Hematopoietic multipotent progenitor cell treated with erythropoietin and hydrocortisone succinate and interleukin-3 and kit ligand, for 6 days (in vitro differentiated cells): ENCODE measurements around the gene GATB.
"Not testable (repeated sequence)": the region's sequence is repeated elsewhere in the genome, so short reads cannot be mapped to it uniquely, and the experiment has no call there.

Source experiments
- DNase-seq: peaks from one replicate; pipeline ENCODE4 v3.0.0-alpha.2; 2015

GATB gene

DNA sequence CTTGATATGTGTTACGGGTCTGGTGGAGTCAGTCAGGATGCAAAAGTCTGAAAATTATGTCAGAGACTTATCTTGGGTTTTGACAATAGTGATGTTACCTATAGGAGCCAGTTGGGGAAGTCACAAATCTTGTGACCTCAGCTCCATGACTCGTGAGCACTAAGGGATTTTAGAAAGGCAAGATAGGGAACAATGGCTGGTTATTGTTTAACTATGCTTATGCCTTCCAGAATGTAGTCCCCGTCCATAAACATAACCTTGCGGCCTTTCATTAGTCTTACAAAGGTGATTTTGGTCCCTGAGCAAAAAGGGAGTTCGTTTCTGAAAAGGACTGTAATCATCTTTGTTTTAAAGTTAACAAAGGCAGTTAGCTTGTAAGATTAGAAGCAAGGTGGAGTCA is 23.9 kb upstream of the GATB start:
- DNase-seq: no peak

- no peak for DNase-seq
These were observed 23.1 kb upstream of the GATB start for GRCh38 chr4:151783867-151784266.

GRCh38 chr4:151782296-151782695 is 21.5 kb upstream of the GATB start:
- DNase-seq: no peak

GRCh38 chr4:151781026-151781425 is 20.2 kb upstream of the GATB start:
- no peak for DNase-seq

GRCh38 chr4:151777471-151777870 is 16.7 kb upstream of the GATB start:
- DNase-seq: no peak

- DNase-seq: no peak
These were observed 13.5 kb upstream of the GATB start for GRCh38 chr4:151774324-151774723.

GRCh38 chr4:151772274-151772673 is 11.5 kb upstream of the GATB start:
- no peak for DNase-seq

GRCh38 chr4:151771664-151772063 is 10.9 kb upstream of the GATB start:
- DNase-seq: no peak

DNA sequence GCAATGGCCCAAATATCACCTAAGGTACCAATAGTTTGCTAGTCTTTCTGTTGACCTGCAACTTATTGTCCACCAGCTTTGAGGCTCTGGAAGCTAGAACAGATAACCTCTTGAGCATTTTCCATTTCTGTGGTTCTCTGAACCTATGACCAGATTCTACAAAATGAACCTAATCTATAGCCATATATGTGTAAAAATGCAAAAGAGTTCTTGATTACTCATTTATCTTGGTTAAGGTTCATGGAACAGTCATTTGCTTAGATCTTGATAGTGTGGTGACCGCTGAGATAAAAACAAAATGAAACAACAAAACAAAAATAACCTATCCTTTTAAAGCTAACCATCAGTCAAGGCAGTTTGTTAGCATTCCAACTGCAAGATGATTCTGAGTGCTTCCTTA is 9.3 kb upstream of the GATB start:
- DNase-seq: no peak

DNA sequence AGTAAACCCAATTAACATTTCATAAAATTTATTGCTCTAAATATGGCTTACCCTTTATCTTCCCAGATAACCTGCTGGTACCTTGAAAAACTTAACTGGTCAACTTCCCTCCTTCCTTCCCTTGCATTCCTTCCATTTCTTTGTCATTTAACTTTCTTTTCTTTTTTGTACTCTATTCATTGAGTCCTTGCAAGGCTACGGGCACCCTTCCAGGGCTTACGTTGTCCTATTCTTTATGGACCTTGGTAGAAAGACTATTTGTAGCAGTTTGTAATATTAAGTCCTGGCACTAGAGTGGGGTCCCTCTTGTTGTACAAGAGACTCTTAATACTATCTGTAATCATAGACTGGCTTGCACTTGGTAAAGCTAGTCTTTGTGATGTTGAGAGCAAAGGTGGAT is 8.0 kb upstream of the GATB start:
- no peak for DNase-seq

GRCh38 chr4:151766691-151767090 is 5.9 kb upstream of the GATB start:
- DNase-seq: no peak

DNA sequence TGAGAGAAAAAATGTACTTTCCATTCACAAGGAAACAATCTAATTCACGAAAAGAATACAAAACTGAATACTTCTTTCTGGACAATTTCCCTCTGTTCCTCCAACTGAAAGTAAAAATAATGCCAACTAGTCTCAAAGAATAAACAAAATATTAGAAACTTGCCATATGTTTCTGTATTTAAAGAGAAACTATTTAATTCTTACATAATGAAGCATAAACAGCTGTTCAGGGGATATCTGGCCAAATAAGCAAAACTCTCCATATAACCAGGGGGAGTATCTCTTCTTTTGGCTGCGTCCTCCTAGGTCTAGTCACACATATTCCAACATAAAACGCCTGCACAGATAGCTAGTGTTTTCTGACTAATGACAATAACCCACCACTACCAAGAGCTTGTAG is 805 bp downstream of the GATB start:
- DNase-seq: no peak

DNA sequence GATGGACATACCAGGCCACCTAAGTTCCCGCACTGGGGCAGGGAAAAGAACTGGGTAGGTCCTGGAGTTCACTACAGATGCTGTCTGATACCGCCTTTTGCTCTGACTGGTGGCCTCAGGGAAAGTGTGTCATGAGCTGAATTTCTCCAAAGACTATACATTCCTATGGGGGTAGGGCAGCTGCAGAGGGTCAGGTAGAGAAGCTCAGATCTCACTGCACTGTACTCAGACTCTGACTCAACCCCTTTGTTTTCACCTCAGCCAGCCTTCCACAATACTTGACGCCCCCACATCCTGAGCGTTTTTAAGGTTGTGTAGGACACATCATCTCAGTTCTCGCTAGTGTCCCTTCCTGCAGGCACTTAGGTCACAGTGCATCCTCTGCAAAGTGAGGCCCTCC is 7.8 kb downstream of the GATB start:
- DNase-seq: no peak

DNA sequence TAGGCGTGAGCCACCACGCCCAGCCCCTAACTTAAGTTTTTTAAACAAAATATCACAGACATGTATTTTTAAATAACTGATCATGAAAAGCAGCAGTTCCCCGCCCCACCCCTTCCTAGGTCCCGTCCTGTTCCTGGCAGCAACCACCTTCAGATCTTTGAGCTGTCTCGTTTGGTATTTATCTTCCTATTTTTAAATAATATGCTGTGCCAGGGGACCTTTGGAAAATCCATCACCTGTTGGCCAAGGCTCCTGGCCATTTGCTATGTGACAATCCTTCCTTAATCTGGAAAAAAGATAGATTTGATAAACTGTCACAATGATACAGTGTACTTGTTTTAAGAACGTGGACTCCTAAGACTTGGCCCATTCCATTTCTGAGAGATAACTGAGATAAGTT is 10.7 kb downstream of the GATB start:
- no peak for DNase-seq

- DNase-seq: peak; percentile 91
These were observed 15.2 kb downstream of the GATB start for GRCh38 chr4:151745481-151746231.

DNA sequence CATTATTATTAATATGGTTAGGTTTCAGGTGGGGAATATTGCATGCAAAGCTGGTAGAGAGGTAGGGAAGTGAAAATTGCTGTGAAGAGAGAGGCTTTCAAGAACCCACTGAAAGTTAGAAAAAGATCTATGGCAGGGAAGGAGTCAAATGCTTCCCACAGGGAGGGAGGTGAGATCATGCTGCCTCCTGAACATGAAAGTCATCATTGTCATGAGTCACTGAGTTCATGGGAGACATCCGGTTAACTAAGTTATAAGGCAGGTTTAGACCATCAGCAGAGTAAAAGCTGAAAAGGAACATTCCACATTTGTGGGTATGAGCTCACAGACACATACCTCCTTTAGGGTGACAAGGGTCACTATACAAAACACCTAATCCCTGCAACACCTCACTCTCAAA is 16.2 kb downstream of the GATB start:
- DNase-seq: no peak

- DNase-seq: no peak
These were observed 16.9 kb downstream of the GATB start for GRCh38 chr4:151743894-151744293.

GRCh38 chr4:151743128-151743854 is 17.5 kb downstream of the GATB start:
- no peak for DNase-seq

GRCh38 chr4:151738720-151739517 is 21.9 kb downstream of the GATB start:
- DNase-seq: no peak

DNA sequence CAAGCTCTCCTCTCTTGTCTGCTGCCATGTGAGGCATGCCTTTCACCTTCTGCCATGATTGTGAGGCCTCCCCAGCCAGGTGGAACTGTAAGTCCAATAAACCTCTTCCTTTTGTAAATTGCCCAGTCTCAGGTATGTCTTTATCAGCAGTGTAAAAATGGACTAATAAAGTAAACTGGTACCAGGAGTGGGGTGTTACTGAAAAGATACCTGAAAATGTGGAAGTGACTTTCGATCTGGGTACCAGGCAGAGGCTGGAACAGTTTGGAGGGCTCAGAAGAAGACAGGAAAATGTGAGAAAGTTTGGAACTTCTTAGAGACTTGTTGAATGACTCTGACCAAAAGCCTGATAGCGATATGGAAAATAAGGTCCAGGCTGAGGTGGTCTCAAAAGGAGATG is 24.0 kb downstream of the GATB start:
- not testable (repeated sequence) for DNase-seq

GRCh38 chr4:151736361-151736760 is 24.4 kb downstream of the GATB start:
- DNase-seq: no peak

DNA sequence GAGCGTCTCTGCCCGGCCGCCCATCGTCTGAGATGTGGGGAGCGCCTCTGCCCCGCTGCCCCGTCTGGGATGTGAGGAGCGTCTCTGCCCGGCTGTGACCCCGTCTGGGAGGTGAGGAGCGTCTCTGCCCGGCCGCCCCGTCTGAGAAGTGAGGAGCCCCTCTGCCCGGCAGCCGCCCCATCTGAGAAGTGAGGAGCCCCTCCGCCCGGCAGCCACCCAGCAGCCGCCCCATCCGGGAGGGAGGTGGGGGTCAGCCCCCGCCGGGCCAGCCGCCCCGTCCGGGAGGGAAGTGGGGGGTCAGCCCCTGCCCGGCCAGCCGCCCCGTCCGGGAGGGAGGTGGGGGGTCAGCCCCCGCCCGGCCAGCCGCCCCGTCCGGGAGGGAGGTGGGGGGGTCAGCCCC is 29.1 kb downstream of the GATB start:
- DNase-seq: not testable (repeated sequence)

DNA sequence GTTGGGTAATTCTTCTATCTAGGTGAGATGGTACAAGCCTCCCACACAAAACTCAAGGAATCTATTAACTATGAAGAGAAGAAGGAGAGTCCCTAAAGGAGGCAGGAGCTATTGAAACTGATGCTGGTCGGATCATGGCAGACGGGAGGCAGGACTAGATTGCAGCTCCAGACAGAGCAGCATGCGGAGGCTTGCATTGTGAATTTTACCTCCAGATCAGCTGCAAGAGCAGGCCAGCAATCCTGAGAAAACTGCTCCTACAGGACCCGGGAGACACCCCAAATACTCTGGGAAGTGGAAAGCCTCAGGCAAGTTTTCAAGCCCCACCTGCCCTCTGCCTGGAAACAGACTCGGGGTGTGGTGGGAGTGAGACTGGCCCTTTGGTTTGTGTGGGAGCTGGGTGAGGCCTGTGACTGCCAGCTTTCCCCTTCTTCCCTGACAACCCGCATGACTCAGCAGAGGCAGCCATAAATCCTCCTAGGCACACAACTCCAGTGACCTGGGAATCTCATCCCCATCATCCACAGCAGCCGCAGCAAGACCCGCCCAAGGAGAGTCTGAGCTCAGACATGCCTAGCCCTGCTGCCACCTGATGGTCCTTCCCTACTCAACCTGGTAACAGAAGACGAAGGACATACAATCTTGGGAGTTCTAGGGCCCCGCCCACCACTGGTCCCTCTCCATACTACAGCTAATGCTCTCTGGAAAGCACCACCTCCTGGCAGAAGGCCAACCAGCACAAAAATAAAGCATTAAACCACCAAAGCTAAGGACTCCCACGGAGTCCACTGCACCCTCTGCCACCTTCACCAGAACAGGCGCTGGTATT is 30.9 kb downstream of the GATB start:
- no peak for DNase-seq
